Activated naive CD4-positive, alpha-beta T cell treated with Interleukin-2 at 50 U/mL for 16 hours (primary cell): ENCODE measurements around the gene MGMT.

Source experiments
- DNase-seq: peaks from one replicate; pipeline ENCODE4 v3.0.0-alpha.2; 2020

The MGMT gene

DNA sequence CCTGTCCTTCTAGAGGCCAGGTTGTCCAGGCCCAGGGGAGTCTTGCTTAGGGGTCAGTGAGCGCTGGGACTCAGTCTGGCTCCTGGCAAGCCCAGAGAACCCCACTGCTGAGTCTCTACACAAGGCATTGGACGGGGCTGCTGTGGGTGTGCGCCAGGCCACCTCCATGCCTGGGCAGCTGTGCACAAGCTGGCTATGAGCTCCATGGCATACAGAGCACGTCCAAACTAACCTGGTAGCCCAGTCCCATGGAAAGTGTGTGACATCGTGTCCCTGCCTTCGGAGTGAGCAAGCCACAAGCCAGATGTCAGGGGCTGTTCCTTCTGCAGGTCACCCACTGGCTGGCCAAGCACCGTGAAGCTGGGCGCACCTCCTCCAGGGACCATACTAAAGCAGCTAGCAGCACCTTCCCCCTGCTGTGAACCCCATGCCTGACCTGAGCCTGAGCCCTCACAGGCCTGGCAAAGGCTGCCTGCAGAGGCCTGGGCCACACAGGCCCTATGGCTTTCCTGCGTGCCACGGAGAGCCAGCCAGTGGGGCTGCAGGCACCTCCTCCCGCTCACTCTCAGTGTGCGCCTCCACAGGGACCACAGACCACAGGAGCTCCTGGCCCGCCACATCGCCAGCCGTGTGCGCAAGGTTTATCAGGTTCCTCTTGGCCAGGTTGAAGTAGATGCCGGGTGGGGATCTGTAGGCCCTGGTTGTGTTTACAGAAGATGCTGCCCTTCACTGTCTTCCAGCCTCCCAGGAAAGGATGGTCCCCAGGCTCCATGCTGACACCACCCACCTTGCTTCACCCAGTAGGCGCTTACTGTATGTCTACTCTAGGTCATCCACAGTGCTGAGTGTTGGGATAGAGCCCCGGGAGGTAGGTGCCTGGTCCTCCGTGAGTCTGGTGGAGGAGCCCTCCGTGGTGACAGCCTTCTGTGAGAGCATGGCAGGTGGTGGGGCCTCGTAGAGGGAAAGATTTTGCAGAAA, 277.4 kb downstream of the MGMT start:
- DNase-seq, result no peak

DNA sequence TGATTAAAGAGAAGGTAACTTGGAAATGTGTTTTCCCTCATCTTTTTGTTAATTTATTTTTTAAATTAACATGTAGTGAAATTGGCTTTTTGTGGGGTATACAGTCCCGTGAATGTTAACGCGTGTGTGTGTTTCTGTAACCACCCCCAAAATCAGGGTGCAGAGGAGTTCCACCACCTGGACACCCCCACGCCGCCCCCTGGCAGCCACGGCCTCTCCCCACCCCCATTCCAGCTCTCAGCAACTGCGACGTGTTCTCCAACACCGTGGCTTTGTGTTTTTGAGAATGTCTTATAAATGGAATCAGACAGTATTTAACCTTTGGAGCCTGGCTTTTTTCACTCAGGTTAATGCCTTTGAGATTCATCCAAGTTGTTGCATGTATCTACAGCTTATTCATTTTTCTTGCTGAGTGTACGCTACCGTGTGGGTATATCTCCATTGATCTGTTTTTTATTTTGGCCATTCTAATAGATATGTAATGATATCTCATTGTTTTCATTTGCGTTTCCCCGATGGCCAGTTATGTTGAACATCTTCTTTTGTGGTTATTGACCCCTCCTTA, 278.2 kb downstream of the MGMT start:
- no peak for DNase-seq

DNA sequence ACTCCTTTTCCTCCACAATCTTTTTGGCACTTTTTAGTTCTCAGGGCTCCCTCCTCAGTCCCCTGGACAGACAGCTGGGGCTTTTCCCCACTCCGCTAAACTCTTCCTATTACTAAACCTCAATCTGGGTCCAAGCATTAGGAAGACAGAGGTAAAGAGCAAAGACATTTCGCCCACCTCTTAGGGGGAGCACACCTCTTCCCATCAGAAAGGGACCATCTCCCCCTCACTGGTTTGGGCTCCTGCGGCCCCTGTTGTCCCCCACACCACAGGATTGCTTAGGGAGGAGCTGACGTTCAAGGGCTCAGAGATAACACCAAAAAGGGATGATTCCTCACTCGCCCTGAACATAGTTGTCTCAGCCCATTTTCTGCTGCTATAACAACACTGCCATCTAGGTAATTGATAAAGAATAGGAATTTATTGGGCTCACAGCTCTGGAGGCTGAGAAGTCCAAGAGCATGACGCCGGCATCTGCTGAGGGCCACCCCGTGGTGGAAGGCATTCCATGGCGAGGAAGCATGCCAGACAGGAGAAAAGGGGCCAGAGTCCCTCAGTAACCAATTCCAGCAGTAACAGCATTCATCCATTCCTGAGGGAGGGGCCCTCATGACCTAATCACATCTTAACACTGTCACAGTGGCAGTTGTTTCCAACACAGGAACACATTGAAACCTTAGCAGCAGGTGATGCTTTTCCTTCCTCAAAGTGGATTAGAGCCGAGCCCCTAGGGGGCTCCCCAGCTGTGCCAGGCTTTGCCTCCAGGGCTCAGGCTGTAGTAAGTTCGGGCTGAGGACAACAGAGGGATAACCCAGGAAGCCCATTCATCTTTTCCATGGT, 287.4 kb downstream of the MGMT start:
- DNase-seq, result no peak

DNA sequence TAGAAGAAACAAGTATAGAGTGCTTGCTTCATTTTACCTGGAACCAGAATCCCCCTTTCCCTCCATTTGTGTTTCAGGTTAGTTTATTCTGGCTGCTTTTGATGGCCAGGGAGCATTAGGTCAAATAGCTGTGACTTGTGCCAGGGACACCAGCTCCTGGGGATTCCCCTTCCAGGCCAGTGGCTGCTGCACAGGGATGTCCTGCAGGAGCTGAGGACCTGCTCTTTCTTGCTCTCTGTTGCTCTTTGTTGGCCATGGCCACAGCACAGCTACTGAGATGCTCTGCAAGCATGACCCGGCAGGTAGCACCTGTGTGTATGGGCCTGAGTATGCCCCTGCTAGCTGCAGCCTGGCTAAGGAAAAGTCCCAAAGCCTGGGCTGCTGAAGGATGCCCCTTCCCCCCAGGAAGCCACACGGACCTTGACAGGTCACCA, 288.1 kb downstream of the MGMT start:
- no peak for DNase-seq

DNA sequence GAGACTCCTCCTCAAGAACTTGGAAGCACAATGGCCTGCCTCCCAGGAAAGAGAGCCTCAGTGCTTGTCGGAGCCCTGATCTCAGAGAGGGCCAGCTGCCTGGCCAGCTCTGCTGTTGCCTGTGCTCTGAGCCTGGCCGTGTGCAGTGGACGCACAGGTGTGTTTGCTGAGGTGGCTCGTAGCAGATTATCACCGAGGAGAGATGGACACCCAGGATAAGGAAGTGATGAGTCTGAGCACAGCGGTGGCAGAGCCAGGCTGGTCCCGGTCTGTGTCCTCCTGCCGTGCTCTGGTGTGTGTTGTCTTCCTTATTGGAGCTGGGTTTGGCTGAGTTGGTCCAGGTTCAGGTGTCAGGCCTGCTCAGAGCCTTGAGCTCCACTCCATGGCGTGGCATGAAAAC, 288.6 kb downstream of the MGMT start:
- no peak for DNase-seq

DNA sequence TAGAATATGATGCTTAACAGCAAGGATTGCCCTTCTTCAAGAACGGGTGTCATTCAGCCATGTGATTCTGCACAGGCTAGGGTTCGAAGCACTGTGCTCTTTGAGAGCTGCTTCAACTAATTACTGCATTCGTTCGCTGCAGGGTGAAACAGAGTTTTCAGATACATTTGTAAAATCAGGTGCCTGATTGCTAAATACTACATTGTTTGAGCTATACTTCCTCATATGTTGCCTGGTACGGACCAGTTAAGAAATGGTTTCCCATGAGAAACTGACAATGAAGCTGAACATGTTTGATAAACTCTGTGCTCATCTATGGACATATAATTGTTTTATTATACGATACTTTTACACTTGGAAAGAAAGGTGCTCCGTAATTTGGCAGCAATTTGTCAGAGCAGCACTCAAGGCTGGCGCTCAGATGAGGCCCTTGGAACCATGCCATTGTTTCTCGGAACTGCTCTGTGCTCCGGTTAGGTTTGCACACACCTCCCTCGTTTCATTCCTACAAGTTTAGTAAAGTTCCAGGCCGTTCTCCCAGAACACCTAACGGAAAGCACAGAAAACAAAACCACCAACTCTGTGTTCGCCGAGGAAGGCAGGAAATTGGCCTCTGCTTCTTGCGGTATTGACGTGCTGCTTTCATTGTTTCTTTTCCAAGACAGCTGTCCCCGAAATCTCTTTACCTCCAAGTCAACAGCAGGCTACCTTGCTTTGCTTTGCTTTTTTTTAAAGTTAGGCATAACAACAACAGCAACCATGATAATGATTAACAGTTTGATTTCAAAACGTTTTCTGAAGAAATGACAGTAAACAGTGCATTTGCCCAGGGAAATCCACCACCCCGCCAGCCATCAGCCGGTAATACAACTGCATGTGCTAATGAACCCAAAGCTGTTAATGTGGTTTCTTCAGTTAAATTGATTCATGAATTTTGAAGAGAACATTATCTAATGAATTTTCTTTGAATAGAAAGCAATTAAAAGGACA, 290.2 kb downstream of the MGMT start:
- no peak for DNase-seq

DNA sequence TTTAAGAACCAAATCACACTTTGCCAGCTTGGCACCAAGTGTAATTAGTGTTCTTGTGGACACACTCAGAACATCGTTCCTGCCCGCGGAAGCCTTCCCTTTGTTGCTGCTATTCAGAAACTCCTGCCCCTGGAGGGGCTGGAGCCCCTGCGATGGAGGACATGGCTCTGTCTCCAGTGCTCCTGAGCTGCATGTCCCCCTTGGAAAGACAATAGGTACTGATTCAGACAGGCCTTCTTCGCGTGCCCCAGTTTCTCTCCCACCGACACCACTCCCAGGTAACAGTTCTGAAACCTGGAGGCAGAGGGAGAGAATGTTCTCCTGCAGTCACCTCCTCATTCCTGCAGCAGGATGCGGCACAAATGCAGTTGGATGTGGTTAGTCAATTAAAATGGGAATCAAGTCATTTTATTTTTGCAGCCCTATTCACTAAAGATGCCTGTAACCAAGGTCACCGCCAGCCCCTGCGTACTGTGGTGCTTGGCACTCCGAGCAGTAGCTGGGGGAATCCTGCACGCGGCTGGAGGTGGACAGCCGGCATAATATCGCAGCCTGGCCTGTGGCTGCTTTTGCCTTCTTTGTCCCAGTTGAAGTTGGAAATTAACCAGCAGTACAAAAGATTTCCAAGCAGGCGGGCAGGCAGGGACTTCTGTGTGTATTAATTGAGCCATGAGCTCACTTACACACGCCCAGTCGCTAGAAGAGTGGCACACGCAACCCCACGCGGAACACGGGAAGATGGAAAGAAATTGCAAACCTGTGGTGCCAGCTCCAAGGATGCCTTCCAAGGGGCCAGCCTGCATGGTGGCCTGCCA, 291.4 kb downstream of the MGMT start:
- no peak for DNase-seq

DNA sequence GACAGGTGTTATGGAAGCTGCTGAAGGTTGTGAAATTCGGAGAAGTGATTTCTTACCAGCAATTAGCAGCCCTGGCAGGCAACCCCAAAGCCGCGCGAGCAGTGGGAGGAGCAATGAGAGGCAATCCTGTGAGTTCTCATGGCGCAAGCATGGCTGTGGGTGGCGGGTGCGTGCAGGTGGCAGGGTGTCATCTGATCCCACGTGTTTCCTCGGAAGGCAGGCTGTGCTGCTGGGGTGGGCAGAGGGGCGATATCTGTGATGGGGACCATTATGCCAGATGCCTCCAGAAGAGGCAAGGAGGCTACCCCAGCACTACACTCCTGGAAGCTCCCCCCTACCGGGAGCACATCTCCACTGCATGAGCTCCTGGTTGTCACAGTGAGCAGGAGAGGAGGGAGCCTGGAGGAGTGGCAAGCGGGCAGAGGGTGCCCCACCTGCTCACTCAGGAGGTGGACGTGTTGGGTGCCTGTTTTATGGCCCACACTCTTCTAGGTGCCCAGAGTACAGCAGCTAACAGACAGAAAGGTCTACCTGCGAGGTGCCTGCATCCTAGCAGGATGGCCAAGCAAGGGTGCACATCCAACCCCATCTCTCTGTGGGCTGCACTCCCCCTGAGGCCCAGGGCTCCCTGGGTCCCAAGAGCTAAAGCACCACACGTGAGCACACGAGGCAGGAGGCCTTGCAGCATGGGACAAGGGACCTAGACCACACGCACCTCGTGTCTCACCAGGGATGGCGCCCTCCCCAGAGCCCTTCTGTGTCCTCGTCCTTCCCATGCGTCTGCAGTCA, 292.4 kb downstream of the MGMT start:
- DNase-seq, result no peak

DNA sequence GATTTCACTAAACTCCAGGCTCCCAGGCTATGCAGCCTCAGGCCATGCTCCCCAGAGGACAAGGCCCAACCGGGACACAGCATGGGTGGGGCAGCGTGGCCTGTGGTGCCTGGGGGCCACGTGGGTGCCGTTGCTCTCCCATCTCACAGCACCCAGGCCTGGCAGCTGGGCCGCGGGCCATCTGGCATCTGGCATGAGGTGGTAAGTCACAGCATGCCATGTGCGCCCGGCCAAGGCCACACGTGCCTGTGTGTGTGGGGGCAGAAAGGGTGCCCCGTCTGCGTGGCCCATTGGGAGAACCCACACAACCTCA, 292.9 kb downstream of the MGMT start:
- no peak for DNase-seq

DNA sequence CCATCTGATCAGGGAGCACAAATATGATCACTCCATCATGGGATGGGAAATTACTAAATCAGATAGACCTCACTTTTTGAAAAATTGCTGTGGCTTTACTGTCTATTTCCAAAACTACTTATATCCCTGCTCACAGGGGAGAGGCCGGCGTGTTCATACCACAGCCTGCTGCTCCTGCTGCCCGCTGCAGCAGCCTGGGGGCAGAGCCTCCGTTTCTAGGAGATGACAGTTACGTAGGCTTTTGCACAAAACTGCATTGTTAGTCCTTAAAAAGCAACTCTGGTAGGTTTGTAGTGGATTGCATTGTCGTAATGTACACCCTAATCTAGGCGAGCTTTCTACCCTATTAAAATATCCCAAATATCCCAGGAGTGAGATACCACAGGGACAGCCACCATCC, 293.4 kb downstream of the MGMT start:
- DNase-seq, result no peak

DNA sequence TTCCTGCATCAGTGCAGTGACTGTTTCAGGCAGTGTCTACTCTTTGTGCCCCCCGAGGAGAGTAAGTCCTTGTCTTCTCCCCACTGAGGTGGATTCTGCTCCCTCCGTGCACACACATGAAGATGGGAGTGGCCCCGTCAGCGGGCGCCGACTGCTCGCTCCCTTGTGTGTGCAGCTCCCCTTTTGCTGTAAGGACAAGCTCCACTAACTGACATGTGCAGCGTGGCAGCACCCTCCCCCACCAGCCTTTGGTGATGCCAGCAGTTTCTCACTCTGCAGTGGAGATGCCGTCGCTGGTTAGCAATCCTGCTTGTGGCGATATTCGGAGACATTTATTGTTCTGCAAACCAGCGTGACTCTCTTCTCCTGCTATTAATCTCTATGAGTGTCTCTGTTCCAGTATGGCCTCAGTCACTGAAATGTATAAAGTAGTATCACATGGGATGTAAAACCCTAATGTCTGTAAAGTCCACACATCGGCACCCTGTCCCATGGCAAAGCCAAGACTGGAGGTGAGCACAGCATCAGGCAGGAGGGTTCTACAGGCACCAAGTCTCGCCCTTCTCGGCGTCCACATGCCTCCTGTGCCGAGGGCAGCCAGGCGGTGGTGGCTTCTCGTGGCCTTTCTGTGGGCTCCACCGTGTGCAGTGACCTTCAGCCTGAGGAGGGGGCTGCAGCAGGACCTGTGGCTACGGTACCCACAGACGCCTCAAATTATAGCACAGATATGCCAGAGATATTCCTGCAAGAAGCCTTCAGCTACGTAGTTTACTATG, 294.3 kb downstream of the MGMT start:
- no peak for DNase-seq

DNA sequence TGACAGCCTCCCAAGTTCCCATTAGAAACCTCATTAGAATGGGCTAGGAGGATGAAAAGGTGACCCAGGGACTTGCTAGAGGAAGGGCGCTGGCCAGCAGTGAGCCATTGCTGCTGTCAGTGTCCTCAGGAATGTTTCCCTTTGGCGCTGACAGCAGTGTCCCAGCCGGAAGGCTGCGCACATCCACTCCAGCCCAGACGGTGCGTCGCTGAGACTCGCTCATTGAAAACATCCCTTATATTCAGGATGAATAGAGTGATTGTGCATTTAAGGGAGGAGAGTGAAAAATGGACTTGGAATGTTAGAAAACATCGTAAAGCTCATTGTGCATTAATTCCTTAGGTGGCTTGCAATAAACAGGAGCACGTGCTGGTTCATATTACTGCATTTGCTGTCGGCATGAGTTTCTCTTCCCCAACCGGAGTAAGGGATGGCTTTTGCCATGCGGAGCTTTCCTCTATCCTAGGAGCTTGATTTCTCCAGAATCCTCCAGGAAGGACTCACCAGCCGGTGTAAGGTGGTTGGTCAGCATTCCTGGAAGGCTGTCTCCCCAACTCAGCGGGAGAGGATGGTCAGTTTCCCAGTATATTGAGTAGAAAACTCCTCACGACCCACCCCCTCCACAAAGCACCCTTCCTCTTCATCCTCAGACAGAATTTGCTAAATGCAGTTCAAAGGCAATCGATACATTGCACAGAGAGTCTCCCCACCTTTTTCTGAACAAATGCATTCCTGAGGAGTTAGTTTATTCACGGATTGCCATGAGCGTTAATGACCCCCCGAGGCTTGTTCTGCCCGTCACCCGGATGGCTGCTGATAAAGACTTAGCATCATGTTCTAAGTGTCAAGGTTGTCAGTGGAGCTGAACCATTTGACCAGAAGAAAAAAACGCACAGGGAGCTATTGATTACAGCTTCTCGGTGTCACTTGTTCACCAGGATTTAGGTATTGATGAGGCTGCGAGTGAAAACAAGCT, 295.2 kb downstream of the MGMT start:
- DNase-seq, result no peak

DNA sequence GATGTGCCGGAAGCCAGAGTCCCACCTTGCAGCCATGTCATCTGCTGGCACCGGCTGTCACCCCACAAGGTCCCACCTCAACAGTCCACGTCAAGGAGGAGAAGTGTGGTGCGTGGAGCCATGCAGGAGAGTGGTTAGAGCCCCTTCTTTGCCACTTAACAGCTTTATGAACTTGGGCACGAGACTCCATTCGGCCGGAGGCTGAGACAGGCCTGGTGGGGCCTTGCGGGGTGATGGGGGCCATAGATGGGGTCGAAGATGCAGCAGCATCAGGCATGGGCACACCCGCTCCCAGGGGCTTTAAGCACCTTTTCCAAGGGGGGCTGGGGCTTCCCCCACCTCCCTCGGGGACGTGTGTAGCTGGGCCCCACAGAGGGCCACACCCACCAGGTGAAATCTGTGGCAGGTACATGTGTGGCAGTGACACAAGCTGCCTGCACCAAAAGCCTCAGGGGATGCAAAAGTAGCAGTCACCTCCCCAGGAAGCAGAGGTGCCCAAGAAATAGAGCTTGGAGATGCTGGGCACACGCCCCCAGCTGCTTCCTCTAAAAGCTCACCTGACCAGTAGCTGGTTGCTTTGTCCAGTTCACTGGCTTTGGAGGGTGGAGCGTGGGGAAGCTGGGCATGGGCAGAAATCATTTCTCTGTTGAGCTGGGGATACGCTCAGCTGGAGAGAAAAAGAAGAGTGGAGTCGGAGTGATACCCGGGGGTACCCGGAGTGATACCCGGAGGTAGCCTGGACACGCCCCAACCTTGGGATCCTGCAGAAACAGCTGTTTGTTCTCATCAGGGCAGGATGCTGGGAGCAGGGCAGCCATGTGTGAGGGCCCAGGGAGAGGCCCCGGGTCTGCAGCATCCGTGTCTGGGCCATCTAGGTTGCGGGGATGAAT, 297.2 kb downstream of the MGMT start:
- no peak for DNase-seq

DNA sequence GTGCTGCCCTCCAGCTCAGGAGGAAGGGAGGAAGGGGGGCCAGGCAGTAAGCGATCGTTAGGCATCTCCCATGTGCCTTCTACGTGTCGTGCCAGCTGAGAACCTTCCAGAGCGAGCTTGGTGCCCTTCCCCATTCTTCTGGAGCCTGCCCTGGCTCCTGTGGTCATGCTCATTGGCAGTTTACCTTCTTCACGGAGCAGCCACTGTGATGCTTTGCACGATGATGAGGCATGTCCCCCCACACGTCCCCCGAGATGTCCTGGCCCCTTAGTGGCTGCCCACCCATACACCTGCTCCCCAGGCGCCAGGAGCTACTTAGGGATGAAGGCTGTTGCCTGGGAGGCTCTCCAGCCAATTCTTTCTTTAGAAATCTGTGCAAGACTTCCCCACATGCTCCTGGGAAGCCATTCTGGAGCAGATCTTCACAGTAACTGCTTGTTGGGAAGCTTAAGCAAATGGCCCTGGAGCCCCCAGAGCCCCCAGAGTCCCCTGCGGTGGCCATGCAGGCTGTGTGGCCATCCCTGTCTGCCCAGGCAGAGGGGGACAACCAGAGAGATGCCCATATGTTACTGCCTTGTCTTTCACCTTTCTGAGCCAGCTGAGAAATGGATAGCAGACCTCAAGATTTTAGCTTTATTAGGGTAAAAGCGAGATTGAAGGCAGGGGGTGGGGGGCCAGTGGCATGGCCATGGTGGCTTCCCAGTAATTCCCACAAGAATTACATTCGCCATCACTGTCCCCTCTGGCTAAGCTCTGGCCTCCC, 298.0 kb downstream of the MGMT start:
- DNase-seq, result no peak

DNA sequence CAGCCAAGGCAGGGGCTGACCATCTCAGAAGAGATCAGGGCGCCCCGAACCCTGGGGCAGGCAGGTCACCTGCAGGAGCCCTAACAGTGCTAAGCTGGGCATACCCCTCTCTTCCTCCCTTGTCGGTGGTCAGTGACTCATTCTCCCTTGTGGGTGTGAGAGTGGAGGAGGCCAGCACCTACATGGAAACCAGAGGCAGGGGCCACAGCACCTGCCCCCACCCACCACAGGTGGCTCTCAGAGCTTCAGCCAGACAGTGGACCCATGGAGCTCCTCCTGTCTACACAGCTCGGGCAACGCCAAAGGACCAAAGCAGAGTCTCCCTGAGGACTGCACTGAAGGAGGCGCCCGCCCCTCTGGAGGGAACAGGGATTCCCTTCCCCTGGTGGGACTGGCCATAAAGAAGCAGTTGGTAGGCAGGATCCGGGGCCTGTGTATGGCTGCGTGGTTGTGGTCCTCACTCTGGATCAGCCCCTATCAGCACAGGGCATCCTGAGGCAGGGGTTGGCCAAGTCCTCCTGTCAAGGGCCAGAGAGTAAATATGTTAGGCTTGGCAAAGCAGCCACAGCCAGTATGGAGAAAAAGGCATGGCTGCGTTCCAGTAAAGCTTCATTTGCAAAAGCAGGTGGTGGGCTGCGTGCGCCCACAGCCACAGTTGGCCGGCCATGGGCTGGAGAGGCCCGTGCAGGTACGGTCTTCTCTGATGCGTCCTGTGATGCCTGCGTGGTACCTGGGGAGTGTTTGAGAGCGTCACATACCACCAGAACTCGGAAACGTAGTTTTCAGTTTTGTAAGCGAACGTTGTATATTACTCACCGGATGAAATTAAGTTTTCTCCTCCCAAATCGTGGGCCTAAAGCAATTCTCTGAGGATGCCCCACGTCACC, 298.9 kb downstream of the MGMT start:
- no peak for DNase-seq
